ENCODE measurements around the gene E2F8.

E2F8 gene

GRCh38 chr11:19218786-19219460 is 21.8 kb downstream of the E2F8 start:
- Mint-ChIP-seq H3K4me1 (ENCODE audit: low read depth) (no peaks in the 10 kb centered on the region), H3K27me3 (peaks cover 2% of the 10 kb centered on the region)

GRCh38 chr11:19218216-19218615 is 22.5 kb downstream of the E2F8 start:
- Mint-ChIP-seq H3K27me3 (peaks cover 2% of the 10 kb centered on the region), H3K9me3 (ENCODE audit: low read depth) (no peaks in the 10 kb centered on the region), H3K4me1 (ENCODE audit: low read depth) (no peaks in the 10 kb centered on the region), H3K27ac (no peak overlapping the region), H3K4me3 (no peak overlapping the region), H3K36me3 (no peaks in the 10 kb centered on the region)

More at GRCh38 chr11:19218786-19219460, 21.8 kb downstream of the E2F8 start:
- Mint-ChIP-seq H3K36me3 (no peaks in the 10 kb centered on the region), H3K9me3 (ENCODE audit: low read depth) (no peaks in the 10 kb centered on the region), H3K27ac (no peak overlapping the region), H3K4me3 (no peak overlapping the region)

GRCh38 chr11:19216709-19217374 is 23.9 kb downstream of the E2F8 start:
- peaks cover 5% of the 10 kb centered on the region for H3K27me3 Mint-ChIP-seq
- no peaks in the 10 kb centered on the region for H3K9me3 Mint-ChIP-seq (ENCODE audit: low read depth)
- H3K4me3 Mint-ChIP-seq, result no peak overlapping the region
- H3K4me1 Mint-ChIP-seq (ENCODE audit: low read depth), result no peaks in the 10 kb centered on the region
- no peaks in the 10 kb centered on the region for H3K36me3 Mint-ChIP-seq
- H3K27ac Mint-ChIP-seq, result no peak overlapping the region

GRCh38 chr11:19216021-19216420 is 24.7 kb downstream of the E2F8 start:
- Mint-ChIP-seq H3K4me3 (no peak overlapping the region), H3K4me1 (ENCODE audit: low read depth) (no peaks in the 10 kb centered on the region), H3K36me3 (no peaks in the 10 kb centered on the region), H3K27me3 (peaks cover 5% of the 10 kb centered on the region), H3K9me3 (ENCODE audit: low read depth) (no peaks in the 10 kb centered on the region), H3K27ac (no peak overlapping the region)

GRCh38 chr11:19209617-19210370 is 31.0 kb downstream of the E2F8 start:
- no peaks in the 10 kb centered on the region for H3K4me1 Mint-ChIP-seq (ENCODE audit: low read depth)
- no peak overlapping the region for H3K4me3 Mint-ChIP-seq
- H3K9me3 Mint-ChIP-seq (ENCODE audit: low read depth), result no peaks in the 10 kb centered on the region
- no peaks in the 10 kb centered on the region for H3K36me3 Mint-ChIP-seq
- H3K27me3 Mint-ChIP-seq, result peaks cover 6% of the 10 kb centered on the region
- no peak overlapping the region for H3K27ac Mint-ChIP-seq

- Mint-ChIP-seq H3K27ac (no peak overlapping the region), H3K9me3 (ENCODE audit: low read depth) (no peaks in the 10 kb centered on the region), H3K27me3 (peaks cover 6% of the 10 kb centered on the region), H3K36me3 (no peaks in the 10 kb centered on the region), H3K4me1 (ENCODE audit: low read depth) (no peaks in the 10 kb centered on the region), H3K4me3 (no peak overlapping the region)
Measured at GRCh38 chr11:19208959-19209546, 31.7 kb downstream of the E2F8 start.

GRCh38 chr11:19208181-19208580 is 32.6 kb downstream of the E2F8 start:
- Mint-ChIP-seq H3K36me3 (no peaks in the 10 kb centered on the region), H3K27me3 (peaks cover 6% of the 10 kb centered on the region)

GRCh38 chr11:19204836-19205235 is 35.9 kb downstream of the E2F8 start:
- H3K4me3 Mint-ChIP-seq, result no peak overlapping the region
- H3K27ac Mint-ChIP-seq, result no peak overlapping the region
- no peaks in the 10 kb centered on the region for H3K4me1 Mint-ChIP-seq (ENCODE audit: low read depth)
- no peaks in the 10 kb centered on the region for H3K36me3 Mint-ChIP-seq
- H3K9me3 Mint-ChIP-seq (ENCODE audit: low read depth), result no peaks in the 10 kb centered on the region
- peaks cover 3% of the 10 kb centered on the region for H3K27me3 Mint-ChIP-seq

More at GRCh38 chr11:19208181-19208580, 32.6 kb downstream of the E2F8 start:
- Mint-ChIP-seq H3K9me3 (ENCODE audit: low read depth) (no peaks in the 10 kb centered on the region), H3K27ac (no peak overlapping the region), H3K4me3 (no peak overlapping the region), H3K4me1 (ENCODE audit: low read depth) (no peaks in the 10 kb centered on the region)

GRCh38 chr11:19201737-19202605 is 38.8 kb downstream of the E2F8 start, which contains the start of gene CSRP3:
CSRP3 (minus strand) TSS chr11:19201983; CDS start chr11:19192448, 9,535 bp downstream.
- Mint-ChIP-seq H3K4me1 (ENCODE audit: low read depth) (no peaks in the 10 kb centered on the region), H3K36me3 (no peaks in the 10 kb centered on the region), H3K4me3 (no peak within 1 kb of the TSS), H3K27me3 (no peaks in the 10 kb centered on the region), H3K27ac (no peak within 1 kb of the TSS), H3K9me3 (ENCODE audit: low read depth) (no peaks in the 10 kb centered on the region)

- no peak overlapping the region for H3K4me3 Mint-ChIP-seq
- H3K4me1 Mint-ChIP-seq (ENCODE audit: low read depth), result no peaks in the 10 kb centered on the region
- no peak overlapping the region for H3K27ac Mint-ChIP-seq
- H3K9me3 Mint-ChIP-seq (ENCODE audit: low read depth), result no peaks in the 10 kb centered on the region
- H3K36me3 Mint-ChIP-seq, result no peaks in the 10 kb centered on the region
- no peaks in the 10 kb centered on the region for H3K27me3 Mint-ChIP-seq
Measured at GRCh38 chr11:19200410-19201201, 40.1 kb downstream of the E2F8 start.

GRCh38 chr11:19199771-19200170 is 41.0 kb downstream of the E2F8 start:
- no peaks in the 10 kb centered on the region for H3K9me3 Mint-ChIP-seq (ENCODE audit: low read depth)
- no peaks in the 10 kb centered on the region for H3K36me3 Mint-ChIP-seq
- no peaks in the 10 kb centered on the region for H3K27me3 Mint-ChIP-seq
- no peak overlapping the region for H3K4me3 Mint-ChIP-seq
- H3K27ac Mint-ChIP-seq, result no peak overlapping the region
- H3K4me1 Mint-ChIP-seq (ENCODE audit: low read depth), result no peaks in the 10 kb centered on the region

GRCh38 chr11:19199048-19199447 is 41.7 kb downstream of the E2F8 start:
- Mint-ChIP-seq H3K36me3 (no peaks in the 10 kb centered on the region), H3K9me3 (ENCODE audit: low read depth) (no peaks in the 10 kb centered on the region), H3K27me3 (no peaks in the 10 kb centered on the region), H3K27ac (no peak overlapping the region), H3K4me3 (no peak overlapping the region), H3K4me1 (ENCODE audit: low read depth) (no peaks in the 10 kb centered on the region)

- no peaks in the 10 kb centered on the region for H3K9me3 Mint-ChIP-seq (ENCODE audit: low read depth)
- no peak overlapping the region for H3K27ac Mint-ChIP-seq
- H3K4me1 Mint-ChIP-seq (ENCODE audit: low read depth), result no peaks in the 10 kb centered on the region
- H3K27me3 Mint-ChIP-seq, result no peaks in the 10 kb centered on the region
- no peak overlapping the region for H3K4me3 Mint-ChIP-seq
- H3K36me3 Mint-ChIP-seq, result peaks cover 2% of the 10 kb centered on the region
Measured at GRCh38 chr11:19196432-19196831, 44.3 kb downstream of the E2F8 start.

Measured in activated naive CD8-positive, alpha-beta T cell (primary cell).